Measurements from ENCODE around the gene FBRS.
A peak's percentile ranks its signal among the peaks of the same experiment; 100 is the strongest.
"Not testable (repeated sequence)": the region's sequence is repeated elsewhere in the genome, so short reads cannot be mapped to it uniquely, and the experiment has no call there.

Gene FBRS

DNA sequence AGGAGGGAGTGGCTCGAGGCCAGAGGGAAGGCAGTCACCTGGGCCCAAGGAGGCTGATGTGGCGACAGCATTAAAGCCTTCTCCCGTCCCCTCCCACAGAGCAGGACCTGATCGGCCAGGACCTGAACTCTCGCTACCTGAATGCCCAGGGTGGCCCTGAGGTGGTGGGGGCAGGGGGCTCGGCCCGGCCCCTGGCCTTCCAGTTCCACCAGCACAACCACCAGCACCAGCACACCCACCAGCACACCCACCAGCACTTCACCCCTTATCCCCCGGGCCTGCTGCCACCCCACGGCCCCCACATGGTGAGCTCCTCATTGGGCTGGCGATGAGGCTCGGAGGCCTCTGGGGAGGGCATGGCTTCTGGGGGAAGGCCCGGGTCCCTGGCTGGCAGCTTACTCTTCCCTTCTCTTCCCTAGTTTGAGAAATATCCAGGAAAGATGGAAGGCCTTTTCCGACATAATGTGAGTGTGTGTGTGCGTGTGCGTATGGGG, 6.4 kb downstream of the FBRS start:
- DNase-seq (ENCODE audit: low read depth in 2 of 2), result no peak

DNA sequence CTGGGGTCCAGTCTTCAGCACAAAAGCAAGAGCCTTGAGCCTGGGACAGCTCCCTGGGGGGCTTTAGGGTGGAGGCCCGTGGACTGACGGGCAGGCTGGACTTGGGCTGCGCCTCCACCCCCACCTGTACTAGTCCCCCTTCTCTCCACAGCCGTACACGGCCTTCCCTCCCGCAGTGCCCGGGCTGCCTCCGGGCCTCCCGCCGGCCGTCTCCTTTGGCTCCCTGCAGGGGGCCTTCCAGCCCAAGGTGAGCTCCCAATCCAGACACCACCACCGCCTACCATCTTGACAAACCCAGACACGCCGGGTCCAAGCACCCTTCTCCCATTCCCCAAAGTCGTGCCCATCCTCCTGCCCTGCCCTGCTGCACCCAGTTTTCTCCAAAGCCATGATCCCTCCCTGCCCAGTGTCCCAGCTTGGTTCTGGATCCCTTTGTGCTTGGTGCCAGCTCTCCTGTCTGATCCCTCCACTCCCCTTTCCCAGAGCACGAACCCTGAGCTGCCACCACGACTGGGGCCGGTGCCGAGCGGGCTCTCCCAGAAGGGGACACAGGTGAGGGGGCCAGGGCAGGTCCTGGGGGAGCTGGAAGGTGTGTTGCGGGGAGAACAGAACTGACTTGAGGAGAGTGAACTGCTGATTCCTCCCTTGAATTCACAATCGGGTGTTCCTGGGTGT, 7.1 kb downstream of the FBRS start:
- DNase-seq (ENCODE audit: low read depth in 2 of 2), result no peak

DNA sequence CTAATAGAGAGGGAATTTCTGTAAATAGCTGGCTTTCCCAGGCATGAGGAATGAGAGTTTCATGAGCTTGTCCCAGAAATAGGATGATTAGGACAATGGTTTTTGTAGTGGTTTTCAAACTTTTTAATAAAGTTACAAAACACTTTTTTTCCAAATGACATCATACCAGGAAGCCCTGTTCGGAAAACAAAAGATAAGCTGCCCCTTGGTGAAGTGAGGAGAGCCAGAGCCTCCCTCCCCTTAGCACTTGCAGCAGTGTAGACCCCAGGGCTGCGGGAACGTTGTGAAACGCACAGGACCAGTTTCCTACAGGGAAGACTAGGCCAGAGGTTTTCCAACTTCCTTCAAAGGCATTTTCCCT, 7.6 kb downstream of the FBRS start:
- DNase-seq (ENCODE audit: low read depth in 2 of 2), result no peak

DNA sequence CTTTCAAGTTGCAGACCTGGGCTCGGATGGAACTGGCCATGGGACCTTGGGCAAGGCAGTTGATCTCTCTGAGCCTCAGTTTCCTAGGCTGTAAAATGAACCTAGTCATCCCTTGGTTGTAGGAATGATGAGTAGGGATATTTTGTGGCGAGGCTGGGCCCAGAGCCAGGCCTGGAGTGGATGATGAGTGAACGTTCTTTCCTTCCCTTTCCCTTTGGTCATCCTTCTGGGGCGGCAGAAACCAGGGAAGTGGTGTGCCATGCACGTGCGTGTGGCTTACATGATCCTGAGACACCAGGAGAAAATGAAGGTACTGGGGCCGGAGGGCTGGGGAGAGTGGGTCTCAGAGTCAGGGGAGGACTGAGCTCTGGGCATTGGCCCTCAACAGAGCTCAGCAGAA, 8.4 kb downstream of the FBRS start:
- no peak for DNase-seq (ENCODE audit: low read depth in 2 of 2)

DNA sequence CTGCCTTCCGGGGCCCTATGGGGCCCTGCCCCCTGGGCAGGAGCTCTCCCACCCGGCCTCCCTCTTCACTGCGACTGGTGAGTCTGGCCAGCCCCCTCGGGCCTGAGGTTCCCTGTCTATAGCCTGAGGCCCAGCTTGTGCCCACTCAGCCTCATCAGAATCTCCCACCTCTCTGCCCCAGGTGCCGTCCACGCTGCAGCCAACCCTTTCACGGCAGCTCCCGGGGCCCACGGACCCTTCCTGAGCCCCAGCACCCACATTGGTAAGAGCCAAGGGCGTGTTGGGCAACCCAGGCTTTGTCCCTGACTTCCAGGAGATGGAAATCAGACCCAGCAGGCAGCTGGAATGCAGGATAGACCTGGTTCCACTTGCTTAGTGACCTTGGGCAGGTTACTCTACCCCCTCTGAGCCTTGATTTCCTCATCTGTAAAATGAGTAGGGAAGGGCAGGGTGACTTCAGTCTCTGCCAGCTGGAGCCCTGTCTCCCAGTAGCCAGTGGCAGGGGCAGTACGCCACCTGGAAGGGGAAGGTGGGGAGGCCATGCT, 9.2 kb downstream of the FBRS start:
- DNase-seq (ENCODE audit: low read depth in 2 of 2), result no peak

DNA sequence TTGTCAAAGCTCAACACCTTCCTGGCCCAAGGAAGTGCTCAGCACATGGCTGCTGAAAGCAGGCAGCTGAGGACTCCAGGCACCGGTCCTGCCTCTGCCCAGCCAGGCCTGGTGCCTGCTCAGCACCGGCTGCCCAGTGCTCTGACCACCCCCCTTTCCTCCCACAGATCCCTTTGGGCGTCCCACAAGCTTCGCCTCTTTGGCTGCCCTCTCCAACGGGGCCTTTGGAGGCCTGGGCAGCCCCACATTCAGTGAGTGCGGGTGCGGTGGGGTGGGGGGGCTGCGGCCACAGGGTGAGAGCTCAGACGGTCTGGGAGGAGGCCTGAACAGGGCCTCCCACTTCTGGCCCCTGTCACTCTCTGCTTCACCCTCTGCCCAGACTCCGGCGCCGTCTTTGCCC, 10.2 kb downstream of the FBRS start:
- no peak for DNase-seq (ENCODE audit: low read depth in 2 of 2)

DNA sequence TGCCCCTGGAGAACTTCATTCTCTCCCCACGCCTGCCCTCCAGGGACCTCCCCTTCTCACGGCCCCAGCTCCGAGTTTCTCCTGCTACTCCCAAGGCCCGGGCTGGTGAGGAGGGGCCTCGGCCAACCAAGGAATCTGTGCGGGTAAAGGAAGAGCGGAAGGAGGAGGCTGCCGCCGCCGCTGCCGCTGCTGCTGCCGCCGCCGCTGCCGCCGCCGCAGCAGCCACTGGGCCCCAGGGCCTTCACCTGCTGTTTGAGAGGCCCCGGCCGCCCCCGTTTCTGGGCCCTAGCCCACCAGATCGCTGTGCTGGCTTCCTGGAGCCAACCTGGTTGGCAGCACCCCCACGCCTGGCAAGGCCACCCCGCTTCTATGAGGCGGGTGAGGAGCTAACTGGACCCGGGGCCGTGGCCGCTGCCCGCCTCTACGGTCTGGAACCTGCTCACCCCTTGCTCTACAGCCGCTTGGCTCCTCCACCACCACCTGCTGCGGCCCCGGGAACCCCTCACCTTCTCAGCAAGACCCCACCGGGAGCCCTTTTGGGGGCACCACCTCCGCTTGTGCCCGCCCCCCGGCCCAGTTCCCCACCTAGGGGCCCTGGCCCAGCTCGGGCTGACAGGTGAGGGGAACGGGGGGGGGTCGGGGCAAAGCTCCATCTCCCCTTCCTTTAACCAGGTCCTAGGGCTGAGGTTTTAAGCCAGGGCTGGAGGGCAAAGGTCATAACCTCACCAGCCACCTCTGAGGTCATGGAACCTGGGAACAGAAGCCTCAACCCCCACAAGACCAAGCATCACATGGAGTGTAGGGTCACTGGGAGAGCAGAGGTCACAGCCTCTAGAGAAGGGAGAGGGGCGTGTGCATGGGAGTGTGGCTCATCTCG, 11.0 kb downstream of the FBRS start:
- DNase-seq (ENCODE audit: low read depth in 2 of 2), result no peak

DNA sequence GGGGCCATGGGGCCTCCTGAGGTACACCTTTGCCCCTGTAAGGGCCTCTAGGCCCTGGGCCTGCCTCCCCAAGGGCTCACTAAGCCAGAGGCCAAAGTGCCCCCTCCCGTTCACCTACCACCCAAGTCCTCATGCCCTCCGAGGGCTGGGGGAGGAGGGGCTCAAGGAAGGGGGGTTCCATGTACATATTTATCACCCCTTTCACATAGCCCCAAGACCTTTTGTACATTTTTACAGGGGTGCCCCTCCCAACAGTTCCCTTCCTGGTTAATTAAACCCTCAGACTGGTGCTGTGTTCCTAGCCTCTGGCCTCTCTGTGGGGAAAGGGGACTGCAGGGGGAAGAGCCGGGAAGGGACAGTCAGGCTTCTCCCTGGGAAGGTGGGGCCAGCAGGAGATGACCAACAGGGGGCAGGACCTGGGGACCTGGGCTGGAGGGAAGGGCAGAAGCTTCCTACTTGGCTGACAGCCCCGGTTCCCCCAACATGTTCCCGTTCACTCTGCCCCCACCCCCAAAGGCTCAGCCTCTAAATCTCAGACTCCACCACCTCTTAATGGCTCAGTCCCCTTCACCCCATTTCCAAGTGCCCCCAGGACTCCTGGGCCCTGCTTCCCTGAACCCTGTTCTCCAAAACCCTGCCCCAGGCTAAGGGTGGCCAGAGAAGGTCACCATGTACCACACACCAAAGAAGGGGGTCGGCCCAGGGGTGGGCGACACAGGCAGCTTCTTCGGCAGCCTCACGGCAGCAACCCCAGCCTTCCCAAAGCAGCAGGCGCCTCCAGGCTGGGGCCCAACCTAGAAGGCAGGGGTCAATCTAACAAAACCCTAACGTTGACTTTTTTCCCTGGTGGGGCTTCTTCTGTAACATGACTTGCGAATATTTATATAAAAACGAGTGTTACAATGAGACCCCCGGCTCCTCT, 11.9 kb downstream of the FBRS start:
- no peak for DNase-seq (ENCODE audit: low read depth in 2 of 2)

DNA sequence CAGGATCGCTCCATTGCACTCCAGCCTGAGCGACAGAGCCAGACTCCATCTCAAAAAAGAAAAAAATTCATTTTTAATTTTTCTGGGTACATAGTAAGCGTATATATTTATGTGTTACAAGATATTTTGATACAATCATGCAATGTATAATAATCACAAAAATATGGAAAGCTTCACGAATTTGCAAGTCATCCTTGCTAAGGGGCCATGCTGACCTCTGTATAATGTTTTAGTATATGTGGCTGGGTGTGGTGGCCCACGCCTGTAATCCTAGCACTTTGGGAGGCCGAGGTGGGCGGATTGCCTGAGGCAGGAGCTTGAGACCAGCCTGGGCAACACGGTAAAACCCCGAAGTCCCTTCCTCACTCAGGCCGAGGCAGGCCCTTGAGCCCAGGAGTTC, 16.9 kb downstream of the FBRS start:
- DNase-seq (ENCODE audit: low read depth in 2 of 2), result no peak

DNA sequence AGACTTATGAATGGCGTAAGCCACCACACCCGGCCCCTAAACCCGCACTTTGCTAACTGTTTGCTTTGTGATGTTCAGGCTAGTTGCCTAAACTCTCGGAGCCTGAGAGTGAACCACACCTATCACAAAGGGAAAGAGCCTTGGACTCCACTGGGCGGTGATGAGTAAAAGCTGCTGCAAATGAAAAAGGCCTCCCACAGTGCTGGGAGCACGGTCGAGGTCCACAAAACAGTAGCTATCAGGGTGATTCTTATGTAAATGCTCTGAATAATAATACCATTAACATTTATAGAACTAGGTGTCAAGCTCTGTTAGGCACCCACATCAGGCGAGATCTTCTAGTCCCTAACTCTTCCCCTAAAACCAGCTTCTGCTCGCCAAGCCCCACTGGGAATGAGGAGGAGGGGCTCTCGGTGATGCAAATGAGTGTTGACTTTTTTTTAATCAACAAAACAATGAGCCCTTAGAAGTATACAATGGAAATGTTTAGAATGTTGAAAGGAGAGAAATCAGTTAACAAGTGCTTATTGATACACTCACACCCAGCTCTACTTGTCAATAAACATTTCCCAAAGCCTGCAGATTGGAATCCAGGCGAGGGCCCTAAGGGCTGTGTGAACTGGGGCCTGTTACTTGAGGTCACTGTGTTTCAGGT, 19.8 kb downstream of the FBRS start:
- DNase-seq (ENCODE audit: low read depth in 2 of 2), result no peak

DNA sequence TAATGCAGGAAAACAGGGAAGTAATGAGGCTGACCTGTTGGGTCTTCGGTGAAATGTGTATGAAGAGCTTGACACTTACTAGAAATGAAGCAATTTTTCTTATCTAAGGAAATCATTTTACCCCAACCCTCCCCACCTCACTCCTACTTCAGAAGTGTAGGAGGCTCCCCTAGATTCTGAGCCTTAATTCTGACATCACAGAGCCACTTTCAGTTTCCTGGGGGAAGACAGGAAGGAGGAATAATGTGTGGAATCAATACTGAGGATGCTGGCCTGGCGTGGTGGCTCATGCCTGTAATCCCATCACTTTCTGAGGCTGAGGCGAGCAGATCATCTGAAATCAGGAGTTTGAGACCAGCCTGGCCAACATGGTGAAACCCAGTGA, 20.3 kb downstream of the FBRS start:
- DNase-seq (ENCODE audit: low read depth in 2 of 2), result no peak

DNA sequence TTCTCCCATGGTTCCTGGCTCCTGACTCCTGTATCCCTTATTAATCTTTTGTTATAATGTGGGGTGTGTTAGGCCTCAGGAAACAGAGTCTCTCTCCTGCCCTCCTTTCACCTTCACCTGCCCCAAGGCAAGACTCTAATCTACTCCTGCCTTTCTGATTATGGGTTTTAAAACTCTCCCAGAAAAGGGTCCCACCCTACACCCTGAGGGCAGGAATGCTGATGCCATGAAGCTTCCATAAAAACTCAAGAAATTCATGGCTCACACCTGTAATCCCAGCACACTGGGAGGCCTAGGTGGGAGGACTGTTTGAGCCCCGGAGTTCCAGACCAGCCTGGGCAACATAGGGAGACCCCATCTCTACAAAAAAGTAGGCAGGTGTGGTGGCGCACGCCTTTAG, 22.1 kb downstream of the FBRS start:
- DNase-seq (ENCODE audit: low read depth in 2 of 2), result no peak

DNA sequence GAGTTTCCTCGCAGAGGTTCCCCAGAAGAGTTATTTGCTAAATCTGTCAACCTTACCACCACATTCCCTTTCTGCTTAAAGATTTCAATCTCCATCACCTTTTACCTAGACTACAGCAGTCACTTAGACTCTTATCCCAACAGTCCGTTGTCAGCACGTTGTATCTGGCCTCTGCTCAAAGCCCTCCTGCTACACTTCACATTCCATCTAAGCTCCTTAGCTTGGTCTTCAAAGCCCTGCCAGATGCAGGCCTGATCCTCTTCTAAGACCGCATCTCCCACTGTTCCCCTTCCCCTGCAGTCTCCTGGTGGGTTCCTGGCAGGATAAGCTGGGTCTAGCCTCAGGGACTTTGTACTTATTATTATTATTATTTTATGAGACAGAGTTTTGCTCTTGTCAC, 30.5 kb downstream of the FBRS start:
- DNase-seq (ENCODE audit: low read depth in 2 of 2), result no peak

DNA sequence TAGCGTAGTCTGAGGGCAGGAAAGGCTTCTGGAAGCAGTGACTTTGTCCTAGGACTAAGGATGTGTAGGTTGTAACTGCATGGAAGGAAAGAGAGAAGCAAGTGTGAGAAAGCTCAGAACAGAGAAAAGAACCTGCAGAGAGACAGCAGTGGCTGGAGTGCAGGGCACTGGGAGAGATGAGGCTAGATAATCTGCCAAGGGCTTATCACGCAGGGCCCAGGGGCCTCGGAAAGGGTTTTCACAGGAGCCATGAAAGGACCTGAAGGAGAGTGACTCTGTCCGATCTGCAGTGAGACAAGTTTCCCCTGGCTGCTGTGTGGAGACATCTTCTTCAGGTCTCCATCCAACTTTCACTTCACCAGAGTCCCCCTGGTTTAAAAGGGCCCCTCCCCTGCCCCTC, 33.7 kb downstream of the FBRS start:
- no peak for DNase-seq (ENCODE audit: low read depth in 2 of 2)

DNA sequence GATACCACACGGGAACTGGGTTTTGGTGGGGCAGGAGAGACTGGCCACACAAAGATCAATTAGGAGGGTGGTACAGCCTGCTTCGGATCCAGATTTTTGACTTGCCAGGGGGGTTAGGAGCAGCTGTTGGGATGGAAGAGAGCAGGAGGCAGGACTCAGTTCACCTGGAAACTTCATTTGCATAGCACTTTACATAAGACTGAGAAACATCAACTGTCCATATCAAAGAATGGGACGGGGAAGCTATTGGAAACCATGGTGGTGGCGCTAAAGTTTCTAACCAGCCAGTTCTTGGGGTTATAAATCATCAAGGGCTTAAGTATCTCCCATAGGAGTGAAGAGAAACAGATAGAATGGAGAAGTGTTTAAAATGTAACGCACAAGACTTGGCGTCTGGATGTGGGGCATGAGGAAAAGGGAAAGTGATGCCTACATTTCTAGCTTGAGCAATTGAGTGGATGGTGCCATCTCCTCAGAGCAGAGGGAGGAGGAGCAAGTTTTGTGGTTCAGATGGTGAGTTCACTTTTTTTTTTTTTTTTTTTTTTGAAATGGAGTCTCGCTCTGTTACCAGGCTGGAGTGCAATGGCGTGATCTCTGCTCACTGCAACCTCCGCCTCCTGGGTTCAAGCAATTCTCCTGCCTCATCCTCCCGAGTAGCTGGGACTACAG, 34.3 kb downstream of the FBRS start:
- no peak for DNase-seq (ENCODE audit: low read depth in 2 of 2)

DNA sequence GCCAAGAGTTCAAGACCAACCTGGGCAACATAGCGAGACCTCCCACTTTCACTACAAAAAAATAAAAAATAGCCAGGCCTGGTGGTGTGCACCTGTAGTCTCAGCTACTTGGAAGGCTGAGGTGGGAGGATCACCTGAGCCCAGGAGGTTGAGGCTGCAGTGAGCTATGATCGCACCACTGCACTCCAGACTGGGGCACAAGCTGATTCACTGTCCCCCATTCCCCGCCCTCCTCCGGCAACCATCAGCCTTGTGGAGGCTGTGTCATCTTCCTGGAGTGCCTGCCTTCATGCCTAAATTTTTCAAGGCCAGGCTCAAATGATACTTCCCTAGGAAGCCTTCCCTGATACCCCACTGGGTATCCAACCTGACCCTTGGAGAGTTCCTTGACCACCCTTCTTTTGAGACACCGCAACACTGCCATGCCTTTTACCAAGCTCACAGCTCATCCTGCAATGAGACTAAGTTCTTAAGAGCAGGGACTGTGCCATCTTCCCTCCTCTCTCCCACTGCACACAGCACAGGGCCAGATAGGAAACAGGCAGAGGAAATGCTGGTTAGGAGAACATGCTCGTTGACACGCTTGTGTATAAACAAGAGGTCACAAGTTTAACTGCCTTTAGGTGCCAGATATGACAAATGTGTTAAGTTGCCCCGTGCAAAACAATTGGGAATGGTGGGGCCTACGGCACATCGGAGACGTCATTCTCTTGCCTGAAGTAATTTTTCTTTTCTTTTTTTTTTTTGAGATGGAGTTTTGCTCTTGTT, 36.9 kb downstream of the FBRS start:
- no peak for DNase-seq (ENCODE audit: low read depth in 2 of 2)

DNA sequence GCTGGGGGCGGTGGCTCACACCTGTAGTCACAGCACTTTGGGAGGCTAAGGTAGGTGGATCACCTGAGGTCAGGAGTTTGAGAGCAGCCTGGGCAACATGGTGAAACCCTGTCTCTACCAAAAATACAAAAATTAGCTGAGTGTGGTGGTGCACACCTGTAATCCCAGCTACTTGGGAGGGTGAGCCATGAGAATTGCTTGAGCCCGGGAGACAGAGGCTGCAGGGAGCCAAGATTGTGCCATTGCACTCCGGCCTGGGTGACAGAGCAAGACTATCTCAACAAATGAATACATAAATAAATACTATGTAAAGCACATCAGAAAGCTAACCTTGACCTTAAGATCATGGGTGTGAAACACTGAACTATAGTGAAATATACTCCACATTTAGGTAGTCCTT, 38.4 kb downstream of the FBRS start:
- DNase-seq (ENCODE audit: low read depth in 2 of 2), result not testable (repeated sequence)

DNA sequence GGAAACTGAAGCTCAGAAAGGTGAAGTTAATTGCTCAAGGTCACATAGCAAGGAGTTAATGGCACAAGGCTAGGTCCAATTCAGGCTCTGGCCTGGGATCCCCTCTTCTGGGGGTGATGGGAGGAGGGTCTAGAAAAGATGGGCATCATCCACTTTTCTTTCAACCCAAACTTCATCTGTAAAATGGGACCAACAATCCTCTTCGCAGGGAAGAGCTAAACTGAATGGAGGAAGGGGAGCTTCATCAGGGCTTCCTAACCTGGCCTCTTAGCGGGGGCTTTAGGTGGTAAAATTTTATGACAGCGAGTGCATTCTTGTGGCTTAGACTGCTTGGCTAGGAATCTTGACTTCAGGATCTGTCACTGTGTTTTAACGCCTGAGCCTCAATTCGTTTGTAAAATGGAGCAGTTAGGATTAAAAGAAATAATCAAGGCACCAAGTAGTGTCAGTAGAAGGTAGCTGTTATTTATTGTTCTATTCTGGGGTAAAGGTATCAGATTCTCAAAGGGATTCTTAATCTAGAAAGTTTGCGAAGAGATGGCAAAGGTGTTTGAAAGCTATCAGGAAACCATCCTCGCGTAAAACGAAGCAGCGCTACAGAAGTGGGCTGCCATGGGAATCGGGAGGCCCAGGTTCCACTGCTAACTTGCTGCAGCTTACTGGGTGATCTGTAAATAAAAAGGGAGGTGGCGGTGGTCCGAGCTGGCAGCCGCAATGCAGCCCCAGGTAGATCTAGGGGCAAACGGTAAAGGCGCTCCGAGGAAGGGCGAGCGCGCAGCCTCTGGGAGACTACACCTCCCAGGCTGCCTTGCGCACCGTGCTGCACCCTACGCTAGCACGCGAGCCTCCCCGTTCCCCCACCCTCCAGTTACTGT, 39.3 kb downstream of the FBRS start:
- DNase-seq (ENCODE audit: low read depth in 2 of 2), result no peak

DNA sequence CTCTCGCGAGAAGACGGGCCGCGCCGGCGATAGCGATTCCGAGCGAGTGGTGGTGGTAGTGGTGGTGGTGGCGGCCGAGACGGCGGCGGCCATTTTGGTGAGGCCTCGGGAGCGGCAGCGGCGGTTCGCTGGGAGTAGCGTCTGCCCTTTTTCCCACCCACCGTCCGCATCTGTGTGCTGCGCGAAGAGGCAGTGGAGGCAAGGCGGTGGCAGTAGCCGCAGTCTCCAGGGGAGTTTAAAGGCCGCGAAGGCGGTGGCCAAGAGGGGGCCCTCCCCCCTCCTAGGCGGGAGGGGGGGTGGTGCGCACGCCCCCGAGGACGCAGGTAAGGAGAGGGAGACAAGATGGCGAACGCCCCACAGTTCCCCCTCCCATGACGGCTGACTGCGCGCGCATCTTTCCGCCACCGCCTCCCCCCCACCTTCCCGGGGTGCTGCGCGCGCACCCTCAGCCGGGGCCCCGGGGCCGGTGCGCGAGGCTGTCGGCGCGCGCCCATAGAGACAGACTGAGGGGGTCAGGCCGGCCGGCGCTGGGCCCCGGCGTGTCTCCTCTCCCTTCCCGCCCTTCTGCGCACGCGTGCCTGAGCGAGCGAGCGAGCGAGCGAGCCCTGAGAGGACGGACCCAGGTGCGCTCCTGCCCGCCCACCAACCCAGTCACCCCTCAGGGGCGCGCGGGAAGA, 40.0 kb downstream of the FBRS start:
- peak; percentile 99 for DNase-seq (ENCODE audit: low read depth in 2 of 2)

Measured in stimulated activated CD4-positive, alpha-beta T cell treated with anti-CD3 and anti-CD28 coated beads, Interleukin-4, amount 100 ng/mL, for 48 hours (primary cell).